DMS53 treated with DMSO at 0.1 percent for 48 hours (cell line): ENCODE results near the gene SDC4.
A peak's percentile ranks its signal among the peaks of the same experiment; 100 is the strongest.

Source experiments
- DNase-seq: peaks from one replicate; lab custom pipeline; 2025; ENCODE audit not compliant: unreplicated experiment; lab: John Stamatoyannopoulos, UW

SDC4 gene

DNA sequence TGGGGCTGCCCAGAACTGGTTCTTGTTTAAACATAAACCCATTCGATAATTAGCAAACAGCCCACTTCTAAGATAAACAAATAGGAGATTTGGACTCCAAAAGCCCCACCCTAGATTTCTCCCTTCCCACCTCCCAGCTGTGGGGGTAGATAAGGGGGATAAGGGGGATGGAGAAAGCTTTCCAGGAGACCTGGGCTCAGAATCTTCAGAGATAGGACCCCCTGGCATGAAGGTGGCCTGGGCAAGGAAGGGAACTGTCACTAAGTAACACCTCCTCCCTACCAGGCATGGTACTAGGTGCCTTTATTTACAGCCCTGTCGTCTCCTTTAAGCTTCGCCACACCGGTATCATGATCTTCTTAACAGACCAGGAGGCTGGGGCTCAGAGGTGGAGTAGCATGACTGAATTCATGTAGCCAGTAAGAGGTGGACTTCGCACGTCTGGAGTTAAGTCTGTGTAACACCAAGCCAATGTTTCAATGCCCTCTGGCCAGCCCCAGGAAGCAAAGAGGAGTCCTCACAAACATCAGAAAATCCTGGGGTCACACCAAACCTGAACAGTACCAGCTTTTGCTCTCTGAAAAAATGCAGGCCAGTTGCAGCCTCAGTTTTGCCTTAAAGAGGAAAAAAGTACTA is 4.6 kb downstream of the SDC4 start:
- DNase-seq = peak; percentile 40

GRCh38 chr20:45342855-45343531 is 5.2 kb downstream of the SDC4 start:
- no peak for DNase-seq

- no peak for DNase-seq
These were observed 6.0 kb downstream of the SDC4 start for GRCh38 chr20:45341939-45342854.

DNA sequence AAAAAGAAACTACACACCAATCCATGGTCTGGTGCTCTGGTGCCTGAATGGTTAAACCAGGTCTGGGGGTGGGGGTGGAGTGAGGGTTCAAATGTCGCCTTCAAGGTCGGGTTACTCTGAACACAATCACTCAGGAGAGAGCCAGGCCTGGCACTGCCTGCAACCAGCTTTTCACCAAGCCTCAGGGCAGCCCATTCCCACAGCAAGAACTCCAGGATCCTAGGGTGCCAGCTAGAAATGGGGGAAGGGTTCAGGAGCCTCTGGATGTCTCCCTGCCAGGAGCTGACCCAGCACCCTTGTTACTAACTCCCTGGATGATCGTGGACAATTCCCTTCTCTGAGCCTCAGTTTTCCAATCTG is 6.7 kb downstream of the SDC4 start:
- DNase-seq = no peak

DNA sequence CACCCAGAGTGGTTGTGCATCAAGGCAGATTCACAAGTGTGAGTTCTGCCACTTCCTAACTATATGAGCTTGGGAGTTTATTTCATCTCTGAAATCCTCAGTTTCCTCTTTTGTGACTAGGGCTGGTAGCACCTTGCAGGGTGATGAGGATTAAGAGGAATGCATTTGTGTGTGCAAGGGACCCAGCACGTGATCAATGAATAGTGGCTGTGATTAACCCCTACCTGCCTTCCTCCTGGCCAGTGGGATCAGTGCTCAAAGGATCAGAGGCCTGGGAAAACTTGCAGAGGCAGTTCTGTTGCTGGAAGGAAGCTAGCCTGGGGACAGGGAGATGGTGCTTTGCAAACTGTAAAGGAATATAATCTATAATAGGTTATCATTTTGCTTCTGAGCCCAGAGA is 7.3 kb downstream of the SDC4 start:
- DNase-seq = no peak

DNA sequence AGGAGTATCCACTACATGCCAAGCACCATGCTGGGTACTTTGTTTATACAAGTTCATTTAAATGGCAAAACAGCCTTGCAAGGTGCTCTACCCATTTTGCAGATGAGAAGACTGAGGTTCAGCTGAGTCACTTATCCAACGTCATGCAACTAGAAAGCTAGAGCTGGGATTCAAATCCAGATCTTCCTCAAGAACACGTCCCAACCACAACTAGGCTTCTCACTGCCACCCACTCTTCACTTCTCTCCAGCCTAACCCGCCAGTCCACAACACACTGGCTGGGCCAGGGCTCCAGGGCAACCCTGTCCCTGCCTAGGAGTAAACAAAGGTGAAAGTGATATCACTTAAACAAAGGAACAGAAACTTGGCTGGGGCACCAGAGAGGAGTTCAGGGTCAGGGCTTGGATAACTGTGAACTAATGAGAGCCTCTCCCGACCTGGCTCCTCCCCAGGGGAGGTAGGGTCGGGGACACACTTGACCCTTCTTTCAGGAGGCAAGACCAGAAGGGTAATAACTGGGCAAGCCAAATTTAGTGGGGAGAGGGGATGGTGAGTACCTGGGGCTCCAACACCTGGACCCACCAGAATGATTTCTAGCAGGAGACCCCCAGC is 7.9 kb downstream of the SDC4 start:
- DNase-seq = no peak

GRCh38 chr20:45339799-45340198 is 8.4 kb downstream of the SDC4 start:
- DNase-seq = no peak

DNA sequence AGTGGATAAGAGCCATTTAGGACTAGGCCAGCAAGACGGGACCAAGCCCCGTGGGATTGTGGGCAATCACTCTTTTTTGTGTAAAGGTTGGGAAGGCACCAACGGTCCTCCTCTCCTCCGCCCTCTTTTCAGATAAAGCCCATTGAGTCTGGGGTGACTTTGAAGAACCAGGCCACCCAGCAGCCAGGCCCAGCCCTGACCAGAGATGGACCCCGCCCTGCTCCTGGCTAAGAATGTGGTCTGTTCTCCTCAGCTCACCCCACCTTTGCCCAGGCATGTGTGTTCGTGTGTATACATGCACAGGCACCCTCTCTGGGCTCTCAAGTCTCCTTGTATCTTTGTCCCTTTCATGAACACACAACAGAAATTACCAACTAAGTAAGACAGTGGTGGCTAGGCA is 9.1 kb downstream of the SDC4 start:
- DNase-seq = no peak

DNA sequence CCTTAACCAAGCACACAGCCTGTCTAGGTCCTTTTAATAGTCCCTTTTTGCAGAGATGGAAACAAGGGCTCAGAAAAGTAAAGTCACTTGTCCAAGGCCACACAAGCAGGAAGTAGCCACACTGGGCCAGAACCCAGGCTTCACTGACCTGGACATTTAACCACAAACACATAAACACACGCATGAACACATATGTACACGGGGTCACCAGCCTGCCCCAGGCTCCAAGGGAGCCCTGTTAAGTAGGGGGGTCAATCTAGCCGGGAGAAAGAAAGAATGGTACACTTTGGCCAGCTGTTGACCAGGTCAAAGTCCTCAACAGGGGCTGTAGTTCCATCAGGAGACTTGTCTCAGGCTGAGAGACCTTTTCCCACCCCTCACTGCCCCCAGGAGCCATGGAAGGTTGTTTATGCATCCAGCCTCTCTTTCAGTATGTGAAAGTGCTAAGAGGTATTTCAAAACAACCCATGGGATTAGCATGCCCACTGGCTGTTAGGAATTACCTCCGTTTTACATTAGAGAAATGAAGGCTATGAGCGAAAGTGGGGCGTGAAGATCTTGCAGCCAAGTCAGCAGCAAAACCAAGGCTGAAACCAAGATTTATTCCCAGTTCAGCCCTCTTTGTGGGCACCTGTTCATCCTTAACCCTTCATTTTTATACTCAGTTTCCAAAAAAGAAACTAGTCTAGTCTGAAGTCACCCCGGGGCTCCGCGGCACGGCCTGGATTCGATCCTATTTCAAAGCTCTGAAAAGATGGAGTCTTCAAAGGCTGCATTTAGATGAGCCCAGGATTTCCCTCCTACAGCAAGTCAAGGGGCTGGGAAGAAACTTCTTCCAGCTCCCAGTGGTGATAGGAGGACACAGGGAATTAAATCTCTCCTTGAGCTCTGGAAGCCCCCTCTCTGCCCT is 9.8 kb downstream of the SDC4 start:
- DNase-seq = no peak

DNA sequence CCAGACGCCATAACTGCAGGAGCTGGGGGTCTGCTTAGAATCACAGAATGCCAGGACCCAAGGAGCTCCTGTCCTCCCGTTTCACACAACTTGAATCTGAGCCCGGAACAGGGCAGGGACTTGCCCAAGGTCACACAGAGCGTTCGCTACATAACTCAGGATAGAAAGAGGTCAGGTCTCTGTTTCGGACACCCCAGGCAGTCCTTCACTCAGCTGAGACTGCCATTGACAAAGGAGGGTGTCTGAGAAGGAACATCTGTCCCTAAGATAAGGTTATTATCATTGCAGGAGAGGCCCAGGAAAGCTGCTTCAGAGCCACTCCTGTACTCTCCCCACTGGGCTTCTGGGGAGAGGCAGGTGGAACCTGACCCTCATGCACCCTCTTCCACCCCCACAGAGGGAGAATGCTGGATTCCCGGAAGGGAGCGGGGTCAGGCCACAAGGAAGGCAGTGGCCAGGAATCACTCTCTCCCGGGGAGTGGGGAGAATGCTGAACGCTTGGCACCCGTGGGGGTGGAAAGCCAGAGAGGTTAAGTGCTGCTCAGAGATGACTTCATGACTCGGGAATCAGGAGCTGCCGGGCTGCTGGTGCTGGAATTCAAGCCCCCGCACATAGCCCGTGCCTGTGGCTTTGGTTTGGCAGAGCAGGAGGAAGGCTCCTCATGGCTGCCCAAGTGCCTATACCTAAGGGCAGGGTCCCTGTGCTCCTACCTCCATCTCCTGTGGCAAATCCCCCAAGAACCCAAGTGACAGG is 10.7 kb downstream of the SDC4 start:
- DNase-seq = no peak

- DNase-seq = no peak
These were observed 11.5 kb downstream of the SDC4 start for GRCh38 chr20:45336530-45337366.

- no peak for DNase-seq
These were observed 17.7 kb downstream of the SDC4 start for GRCh38 chr20:45330476-45330875.

DNA sequence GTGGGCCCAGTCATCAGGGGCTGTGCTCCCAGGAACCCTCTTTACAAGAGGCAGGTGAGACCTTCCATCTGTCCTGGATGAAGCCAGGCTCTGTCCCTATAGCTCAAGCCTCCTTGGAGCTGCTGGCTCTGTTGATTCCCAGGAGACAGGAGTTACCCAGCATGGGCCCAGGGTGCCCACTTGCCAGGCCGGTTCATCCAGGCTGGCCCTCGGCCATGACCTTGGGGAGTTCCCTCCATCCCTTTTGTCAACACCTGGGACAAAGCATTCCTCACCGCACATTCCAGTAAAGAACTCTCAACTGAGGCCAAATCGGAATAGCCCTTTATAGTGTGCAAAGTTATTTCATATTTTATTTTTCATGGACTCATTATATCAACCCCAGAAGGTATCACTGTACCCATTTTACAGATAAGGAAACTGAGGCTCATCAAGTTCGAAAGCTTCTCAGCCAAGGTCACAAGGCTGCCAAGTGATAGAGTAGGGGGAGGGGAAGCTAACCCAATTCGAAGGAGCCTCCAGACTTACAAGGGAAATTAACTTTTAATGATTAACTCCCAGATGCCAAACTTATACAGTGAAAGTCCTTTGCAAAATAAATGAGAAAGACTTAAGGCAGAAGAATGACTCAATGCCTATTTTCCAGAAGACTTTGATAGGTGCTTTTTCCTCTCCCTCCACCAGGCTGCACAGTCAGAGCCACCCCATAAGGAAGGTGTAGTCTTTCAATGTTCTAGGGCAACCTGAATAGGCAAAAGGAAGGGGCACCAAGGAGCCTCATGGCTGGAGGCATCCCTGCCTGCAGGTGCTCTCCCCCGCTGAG is 18.5 kb downstream of the SDC4 start:
- DNase-seq = no peak

DNA sequence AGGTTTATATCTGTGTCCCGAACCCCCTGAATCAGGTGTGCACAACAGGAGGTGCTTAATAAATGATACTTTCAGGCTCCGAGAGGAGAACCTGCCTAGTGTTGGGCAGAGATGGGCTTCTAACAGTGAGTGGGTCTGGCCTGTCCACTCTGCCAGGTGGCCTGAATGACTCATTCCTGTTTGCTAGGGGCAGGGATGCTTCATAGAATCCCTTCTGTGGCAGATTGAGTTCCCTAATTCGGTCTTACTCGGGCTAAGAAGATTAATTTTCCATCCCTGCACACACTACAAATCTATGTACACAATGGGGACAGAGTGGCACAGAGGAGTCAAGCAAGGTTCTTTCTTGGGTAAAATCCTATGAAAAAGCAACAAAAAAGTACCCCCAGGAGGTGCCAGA is 19.8 kb downstream of the SDC4 start:
- DNase-seq = peak; percentile 29

GRCh38 chr20:45325371-45325770 is 22.9 kb downstream of the SDC4 start:
- no peak for DNase-seq

DNA sequence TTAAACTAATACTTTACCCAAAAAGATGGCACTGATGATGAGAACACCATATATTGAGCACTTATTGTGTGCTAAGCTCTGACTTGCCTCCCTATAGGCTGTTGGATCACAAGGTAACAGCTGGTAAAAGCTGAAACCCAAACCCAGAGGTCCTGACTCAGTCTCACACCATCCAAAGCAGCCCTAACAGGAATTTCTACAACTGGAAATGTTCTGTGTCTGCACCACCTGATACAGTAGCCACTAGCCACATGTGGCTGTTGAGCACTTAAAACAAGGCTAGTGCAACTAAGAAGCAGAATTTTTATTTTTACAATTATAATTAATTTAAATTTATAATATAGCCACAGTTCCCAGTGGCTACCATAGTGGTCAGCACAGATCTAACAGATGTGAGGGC is 24.5 kb downstream of the SDC4 start:
- no peak for DNase-seq

- DNase-seq = peak; percentile 66
These were observed 25.3 kb downstream of the SDC4 start for GRCh38 chr20:45322952-45323383.

- no peak for DNase-seq
These were observed 27.2 kb downstream of the SDC4 start for GRCh38 chr20:45320948-45321595.
